Uterus (tissue), 2 donors: ENCODE data around the gene R3HDML.

Experiments
- CTCF ChIP-seq, 4 experiments: fragments of 200-600 bp in 2 of 4; fragments of 450-650 bp in 2 of 4; sonication (generic) in 2 of 4; IDR thresholded peaks; one replicate each; pipeline ENCODE4 v1.5.1; 2016 to 2019; ENCODE audit warnings: antibody characterized with exemption in 4 of 4, mild to moderate bottlenecking in 2 of 4, moderate library complexity in 1 of 4
- POLR2A ChIP-seq, 2 donors: fragments of 450-650 bp; IDR thresholded peaks; one replicate each; pipeline ENCODE4 v1.6.1; 2016; ENCODE audit warnings: antibody characterized with exemption in 2 of 2, mild to moderate bottlenecking in 1 of 2, moderate library complexity in 1 of 2

- TF ChIP-seq CTCF (IDR thresholded peaks at IDR 0.05) (no peak), POLR2A (IDR thresholded peaks at IDR 0.05) (no peak)
These were observed 20.2 kb downstream of the R3HDML start for GRCh38 chr20:44357020-44357419.
